ENCODE data around the gene ZNF575.

Gene ZNF575

DNA sequence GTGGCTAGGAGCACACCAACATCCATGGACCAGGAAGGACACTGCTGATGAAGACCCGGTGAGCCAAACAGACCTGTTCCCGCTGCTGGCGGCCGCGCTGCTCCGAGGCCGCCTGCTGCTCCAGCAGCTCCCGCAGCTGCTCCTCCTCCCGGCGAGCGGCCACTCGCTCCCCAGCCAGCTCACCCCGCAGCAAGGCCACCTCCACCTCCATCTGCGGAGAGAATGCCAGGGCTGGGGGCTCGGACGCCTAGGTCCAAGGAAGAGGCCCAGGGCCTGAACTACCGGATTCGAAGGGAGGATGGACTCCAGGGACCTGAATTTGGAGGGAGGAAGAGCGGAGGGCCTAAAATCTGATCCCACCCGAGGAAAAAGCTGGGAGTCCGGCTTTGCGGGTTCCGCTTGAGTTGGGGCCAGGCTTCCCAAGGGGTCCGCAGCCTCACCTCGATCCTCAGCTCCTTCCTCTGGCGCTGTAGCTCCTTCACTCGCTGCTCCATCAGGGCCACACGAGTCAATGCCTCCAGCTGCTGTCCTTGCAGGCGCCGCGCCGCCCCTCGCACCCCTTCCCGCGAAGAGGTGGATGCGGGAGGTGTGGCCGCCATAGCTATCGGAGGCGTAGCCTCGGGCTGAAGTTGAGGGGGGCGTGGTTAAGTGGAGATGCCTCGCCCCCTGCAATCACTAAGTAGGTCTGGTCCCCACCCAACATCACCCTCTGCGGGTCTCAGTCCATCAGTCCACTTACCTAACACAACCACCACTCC, 31.1 kb upstream of the ZNF575 start:
- in situ Hi-C loops (cut with MboI; ENCODE audit: low sequenced_read_pairs, unreplicated experiment) = no loop called here
- TF ChIP-seq CTCF (IDR thresholded peaks at IDR 0.05; ENCODE audit: borderline replicate concordance, control extremely low read depth, extremely low read depth, insufficient read depth, missing control alignments) = no peak
- DNase-seq (ENCODE audit: low spot score) = no peak

DNA sequence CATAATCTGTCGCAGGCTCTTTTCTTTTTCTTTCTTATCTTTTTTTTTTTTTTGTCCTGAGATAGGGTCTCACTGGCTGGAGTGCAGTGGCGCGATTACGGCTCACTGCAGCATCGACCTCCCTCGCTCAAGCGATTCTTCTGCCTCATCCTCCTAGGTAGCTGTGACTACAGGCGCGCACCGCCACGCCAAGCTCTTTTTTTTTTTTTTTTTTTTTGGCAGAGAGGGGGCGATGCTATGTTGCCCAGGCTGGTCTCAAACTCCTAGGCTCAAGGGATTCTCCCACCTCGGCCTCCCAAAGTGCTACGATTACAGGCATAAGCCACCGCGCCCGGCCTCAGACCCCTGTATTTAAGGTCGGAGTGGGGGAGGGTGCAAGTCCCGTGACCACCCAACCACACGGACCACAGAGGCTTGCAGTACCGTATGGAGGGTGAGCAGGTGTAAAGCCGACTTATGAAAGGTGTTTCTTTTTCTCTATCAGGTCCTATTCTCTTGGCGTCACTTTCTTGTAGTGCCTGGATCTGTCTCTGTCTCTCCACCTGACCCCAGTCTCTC, 30.5 kb upstream of the ZNF575 start:
- in situ Hi-C loops (cut with MboI; ENCODE audit: low sequenced_read_pairs, unreplicated experiment) = no loop called here
- no peak for DNase-seq (ENCODE audit: low spot score)

DNA sequence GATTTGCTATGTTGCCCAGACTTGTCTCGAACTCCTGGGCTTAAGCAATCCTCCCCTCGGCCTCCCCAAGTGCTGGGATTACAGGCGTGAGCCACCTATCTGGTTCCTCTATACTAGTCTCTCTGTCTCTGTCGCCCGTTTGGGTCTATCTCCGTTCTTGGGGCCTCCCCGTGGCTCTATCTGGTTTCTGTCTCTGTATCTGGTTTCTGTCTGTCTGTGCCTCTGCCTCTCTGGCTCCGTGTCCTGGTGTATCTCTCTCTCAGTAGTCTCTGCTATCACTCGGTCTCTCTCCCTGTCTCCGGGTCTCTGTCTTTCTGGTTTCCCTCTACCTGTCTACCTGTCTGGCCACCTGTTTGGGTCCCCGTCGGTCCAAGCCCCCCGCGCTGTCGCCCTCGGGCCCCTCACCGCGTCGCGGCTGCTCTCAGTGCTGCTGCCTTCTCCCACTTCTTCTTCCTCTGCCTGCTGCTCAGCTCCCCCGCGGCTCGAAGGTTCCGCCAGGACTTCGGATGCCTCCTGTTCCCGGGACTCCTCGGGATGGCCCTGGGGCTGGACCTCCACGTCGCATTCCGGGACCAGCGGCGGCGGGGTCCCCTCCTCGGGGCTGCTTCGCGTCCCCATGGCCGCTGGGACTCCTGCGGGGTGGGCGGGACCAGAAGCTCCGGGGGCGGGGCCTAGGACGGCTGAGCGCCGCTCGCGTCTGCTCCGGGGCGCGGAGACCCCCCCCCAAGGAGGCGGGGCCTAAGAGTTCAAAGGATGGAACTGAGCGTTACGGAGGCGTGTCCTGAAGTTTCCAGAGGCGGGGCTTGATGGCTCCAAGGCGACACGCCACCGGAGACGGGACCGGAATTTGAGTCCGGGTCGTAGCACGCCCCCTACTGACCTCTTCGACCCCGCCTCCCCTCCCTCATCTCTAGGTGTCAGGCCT, 29.2 kb upstream of the ZNF575 start:
- in situ Hi-C loops (cut with MboI; ENCODE audit: low sequenced_read_pairs, unreplicated experiment) = no loop called here
- peak; percentile 100 for DNase-seq (ENCODE audit: low spot score)
- peak; percentile 44 for TF ChIP-seq CTCF (IDR thresholded peaks at IDR 0.05; ENCODE audit: borderline replicate concordance, control extremely low read depth, extremely low read depth, insufficient read depth, missing control alignments)

More for the DNA sequence above, 30.5 kb upstream of the ZNF575 start:
- no peak for TF ChIP-seq CTCF (IDR thresholded peaks at IDR 0.05; ENCODE audit: borderline replicate concordance, control extremely low read depth, extremely low read depth, insufficient read depth, missing control alignments)

DNA sequence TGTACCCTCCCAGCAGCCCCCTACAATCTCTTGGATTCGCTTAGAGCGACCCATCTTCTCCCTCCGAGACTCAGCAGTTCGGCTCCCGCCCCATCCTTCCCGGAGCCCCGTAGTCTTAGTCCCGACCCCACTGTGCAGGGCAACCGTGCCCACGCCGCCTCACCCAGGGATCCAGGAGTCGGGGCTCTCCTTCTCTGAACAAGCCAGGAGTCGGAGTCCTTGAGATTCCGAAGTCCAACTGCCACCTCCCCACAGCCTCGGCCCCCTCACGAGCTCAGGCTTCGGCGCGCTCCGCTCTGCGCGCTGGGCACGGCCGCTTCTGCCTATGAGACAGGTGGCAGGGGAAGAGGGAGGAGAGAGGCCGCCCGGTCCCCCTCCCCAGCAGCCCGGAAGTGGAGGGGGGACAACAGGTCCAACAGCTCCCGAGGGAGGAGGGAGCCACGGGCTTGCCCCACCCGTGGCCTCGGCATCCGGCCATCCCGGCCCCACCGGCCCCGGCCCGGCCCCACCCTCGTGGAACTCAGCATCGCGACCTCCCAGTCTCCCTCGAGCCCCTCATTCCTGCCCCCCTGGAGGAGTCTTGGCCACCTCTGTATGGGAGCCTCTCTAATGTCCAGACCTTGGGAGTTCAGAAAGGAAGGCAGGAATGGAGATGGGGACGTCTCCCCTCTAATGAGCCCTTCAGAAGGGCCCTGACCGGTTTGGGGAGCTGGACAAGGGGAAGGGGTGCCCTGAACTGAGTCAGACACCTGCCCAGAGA, 28.4 kb upstream of the ZNF575 start, which contains the start of gene PHLDB3:
PHLDB3 (minus strand) TSS at position 321 of the 760 bp plus-strand sequence. CDS start 628 bp downstream, outside the sequence.
- DNase-seq (ENCODE audit: low spot score) = peak; percentile 51
- in situ Hi-C loops (cut with MboI; ENCODE audit: low sequenced_read_pairs, unreplicated experiment) = no loop called here
- no peak for TF ChIP-seq CTCF (IDR thresholded peaks at IDR 0.05; ENCODE audit: borderline replicate concordance, control extremely low read depth, extremely low read depth, insufficient read depth, missing control alignments)

- in situ Hi-C loops (cut with MboI; ENCODE audit: low sequenced_read_pairs, unreplicated experiment) = no loop called here
- DNase-seq (ENCODE audit: low spot score) = no peak
- TF ChIP-seq CTCF (IDR thresholded peaks at IDR 0.05; ENCODE audit: borderline replicate concordance, control extremely low read depth, extremely low read depth, insufficient read depth, missing control alignments) = no peak
These were observed 27.9 kb upstream of the ZNF575 start for GRCh38 chr19:43505186-43505456.

DNA sequence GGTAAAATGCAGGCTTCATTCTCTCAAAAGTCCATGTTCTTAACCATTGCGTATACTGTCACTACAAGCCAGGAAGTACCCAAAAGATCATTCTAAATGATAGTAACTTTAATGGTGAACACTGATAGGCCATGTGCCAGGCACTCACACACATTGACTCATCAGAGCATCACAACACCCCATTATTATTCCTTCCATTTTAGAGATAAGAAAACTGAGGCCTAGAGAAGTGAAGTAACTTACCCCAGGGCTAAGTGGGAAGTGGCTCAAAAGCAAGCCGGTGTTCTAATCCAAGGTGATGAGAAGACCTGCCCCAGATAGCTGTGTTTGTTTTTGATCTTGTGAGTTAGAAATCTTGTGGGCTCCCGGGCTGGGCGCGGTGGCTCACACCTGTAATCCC, 27.0 kb upstream of the ZNF575 start:
- TF ChIP-seq CTCF (IDR thresholded peaks at IDR 0.05; ENCODE audit: borderline replicate concordance, control extremely low read depth, extremely low read depth, insufficient read depth, missing control alignments) = no peak
- DNase-seq (ENCODE audit: low spot score) = no peak
- in situ Hi-C loops (cut with MboI; ENCODE audit: low sequenced_read_pairs, unreplicated experiment) = no loop called here
